HCEC 1CT (cell line): ENCODE results near the gene GLIS1.

Source experiments
- DNase-seq: peaks from one replicate; pipeline ENCODE4 v3.0.0-alpha.2; 2017

GLIS1 gene

GRCh38 chr1:53589043-53589887, 149.7 kb downstream of the GLIS1 start:
- DNase-seq: no peak

DNA sequence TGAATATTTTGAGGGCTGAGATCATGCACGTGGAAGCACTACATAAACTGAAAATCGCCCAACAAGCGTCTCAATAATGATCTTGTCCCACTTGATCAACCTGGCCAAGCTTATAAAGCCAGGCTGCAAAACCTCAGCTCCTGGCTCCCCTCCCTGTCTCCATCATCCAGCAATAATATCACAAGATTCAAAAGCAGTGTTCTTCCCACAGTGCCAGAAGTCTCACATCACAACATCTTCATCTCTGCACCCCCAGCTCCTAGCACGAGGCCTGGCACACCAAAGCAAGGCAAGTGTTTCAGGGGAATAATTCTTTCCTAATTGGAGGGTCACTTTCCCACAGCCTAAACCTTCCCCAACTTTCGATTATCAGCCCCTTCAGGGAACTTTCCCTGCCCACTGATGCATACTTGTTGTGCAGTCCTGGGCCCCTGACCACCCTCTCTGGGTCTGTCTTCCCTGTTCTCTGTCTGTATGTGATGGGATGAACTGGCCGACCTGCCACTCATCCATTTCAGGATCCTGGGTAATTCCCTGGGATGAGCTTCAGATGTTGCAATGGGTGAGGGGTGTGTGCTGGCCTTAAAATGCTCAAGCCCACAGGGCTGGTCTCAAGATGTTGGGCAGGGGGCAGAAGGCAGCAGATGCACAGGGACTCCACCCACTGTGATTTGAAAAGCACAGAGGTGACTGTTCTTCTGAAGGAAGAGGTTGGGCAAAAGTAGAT, 150.7 kb downstream of the GLIS1 start:
- DNase-seq: no peak

- DNase-seq: no peak
Measured at GRCh38 chr1:53587252-53587988, 151.5 kb downstream of the GLIS1 start.

GRCh38 chr1:53586765-53587164, 152.2 kb downstream of the GLIS1 start:
- DNase-seq: no peak

GRCh38 chr1:53585565-53585964, 153.4 kb downstream of the GLIS1 start:
- DNase-seq: no peak

GRCh38 chr1:53585129-53585528, 153.8 kb downstream of the GLIS1 start:
- peak; percentile 70 for DNase-seq

DNA sequence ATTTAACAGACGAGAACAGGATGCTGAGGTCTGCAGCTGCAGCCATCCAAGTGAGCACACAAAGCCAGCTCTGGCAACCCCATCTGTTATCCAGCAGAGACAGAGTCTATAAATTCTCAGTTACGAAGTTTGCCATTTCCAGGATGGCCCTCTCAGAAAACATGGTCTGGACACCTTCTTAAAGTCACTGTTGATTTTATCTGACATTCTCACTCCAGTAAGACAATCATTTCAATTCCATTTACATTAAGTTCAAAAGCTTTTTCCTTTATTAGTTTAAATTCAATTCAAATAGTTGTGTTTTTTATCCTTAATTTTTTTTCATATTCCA, 154.2 kb downstream of the GLIS1 start:
- DNase-seq: no peak

DNA sequence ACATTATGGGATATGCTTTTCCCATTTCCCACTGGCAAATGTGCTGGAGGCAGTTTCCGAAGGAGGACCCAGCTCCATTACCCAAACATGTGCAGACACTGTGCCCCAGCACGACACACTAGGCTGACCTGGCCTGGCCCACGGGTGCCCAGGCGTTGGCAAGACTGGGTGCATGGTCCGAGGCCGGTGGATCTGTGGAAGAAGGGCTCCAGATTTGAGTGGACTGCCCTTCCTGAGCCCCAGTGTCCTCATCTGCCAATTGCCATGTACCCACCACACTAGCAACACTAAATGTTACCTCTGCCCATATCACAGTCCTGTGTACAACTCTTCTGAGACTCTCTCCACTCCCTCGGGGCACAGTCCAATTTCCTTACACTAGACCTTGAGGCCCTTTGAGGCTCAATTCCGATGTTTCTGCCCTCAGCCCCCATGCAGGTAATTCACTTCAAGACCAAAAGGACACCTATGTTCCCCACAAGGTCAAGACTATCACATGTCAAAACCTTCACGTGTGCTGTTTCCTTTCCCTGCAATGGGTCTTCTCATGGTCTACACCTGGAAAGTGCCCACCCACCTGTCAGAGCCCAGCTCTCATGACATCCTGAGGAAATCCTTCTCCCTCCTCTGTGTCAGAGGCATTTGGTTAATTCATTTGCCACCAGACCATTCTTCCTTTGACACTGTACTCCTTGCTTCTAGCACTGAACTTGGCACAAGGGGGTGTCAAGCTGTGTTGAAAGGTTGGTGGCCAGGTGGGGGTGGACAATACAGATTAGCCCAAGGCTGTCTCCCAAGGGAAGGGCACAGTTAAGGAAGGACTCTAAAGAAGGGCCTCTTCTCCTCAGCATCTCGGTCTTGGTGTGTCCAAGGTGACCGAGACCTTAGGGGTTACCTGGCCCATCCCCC, 154.8 kb downstream of the GLIS1 start:
- DNase-seq: no peak

DNA sequence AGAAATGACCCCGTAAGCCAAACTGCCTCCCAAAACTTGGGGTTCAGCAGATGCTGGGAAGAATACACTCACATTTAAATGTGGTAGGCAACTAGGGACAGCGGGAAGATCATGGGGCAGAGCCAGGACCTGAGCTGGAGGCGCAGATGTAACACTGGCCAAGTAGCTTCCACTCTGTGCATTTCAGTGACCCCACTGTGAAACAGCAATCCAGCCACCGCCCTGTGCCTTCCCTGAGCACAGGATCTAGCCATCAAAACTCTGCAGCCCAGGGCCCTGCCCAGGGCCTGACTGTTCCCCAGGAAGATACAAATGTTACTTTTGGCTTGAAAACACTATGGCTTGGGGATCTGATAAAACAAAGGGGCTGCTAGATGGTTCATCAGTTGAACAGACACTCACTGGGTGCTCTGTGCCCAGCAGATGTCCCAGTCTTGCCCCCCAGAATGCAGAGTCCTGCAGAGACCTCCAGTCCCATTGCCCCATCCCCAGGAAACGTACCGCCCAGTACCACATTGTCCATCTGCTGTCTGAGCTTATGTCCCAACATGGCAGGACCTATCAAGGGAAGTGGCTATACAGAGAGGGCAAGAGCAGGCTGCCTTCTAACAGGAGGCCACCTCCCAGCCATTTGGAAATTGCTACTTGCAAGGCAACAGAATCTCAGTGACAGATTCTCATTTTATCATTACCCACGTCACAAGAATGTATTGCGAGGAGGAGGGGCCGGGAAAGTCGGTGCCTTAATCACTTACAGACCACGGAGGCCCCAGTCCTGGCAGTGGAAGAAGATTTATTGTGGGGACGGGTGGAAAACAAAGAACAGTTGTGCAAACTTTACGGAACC, 155.7 kb downstream of the GLIS1 start:
- no peak for DNase-seq

GRCh38 chr1:53582211-53583020, 156.5 kb downstream of the GLIS1 start:
- no peak for DNase-seq

- DNase-seq: no peak
Measured at GRCh38 chr1:53581476-53581875, 157.5 kb downstream of the GLIS1 start.

- DNase-seq: no peak
Measured at GRCh38 chr1:53580739-53581475, 158.1 kb downstream of the GLIS1 start.

DNA sequence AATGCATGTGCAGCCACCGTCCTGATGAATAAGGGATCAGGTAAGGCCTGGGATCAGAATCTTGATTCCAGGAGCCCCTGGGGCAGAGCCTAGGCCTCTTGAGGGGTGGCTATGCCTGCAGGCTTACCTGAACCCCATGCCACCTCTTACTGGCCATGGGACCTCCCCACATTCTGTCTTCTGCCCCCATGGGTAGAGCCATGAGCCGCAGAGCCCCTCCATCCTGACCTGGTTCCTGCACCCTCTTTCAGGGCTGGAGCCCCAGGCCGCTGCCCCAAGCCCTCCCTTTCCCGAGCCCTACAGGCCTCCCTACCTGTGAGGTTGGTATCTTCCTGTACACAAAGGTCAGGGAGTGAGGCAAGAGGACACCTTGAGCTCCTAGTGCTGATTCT, 159.0 kb downstream of the GLIS1 start:
- no peak for DNase-seq

GRCh38 chr1:53579221-53580008, 159.5 kb downstream of the GLIS1 start:
- no peak for DNase-seq

GRCh38 chr1:53578358-53578757, 160.6 kb downstream of the GLIS1 start:
- no peak for DNase-seq

DNA sequence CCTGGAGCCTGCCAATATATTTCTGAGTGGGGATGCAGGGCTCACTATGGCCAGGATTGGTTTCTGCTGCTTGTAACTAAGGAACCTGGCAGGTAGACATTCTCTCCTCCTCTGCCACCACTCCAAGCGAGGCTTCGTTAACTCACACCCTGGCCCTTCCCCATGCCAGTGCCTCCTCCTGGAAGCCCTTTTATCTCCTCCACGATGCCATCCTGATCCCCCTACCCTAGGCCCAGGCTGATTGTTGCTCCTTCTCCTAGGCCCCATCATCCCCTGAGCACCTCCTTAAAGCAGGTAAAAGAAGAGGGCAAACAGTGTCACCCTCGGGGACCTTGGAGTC, 161.2 kb downstream of the GLIS1 start:
- no peak for DNase-seq

DNA sequence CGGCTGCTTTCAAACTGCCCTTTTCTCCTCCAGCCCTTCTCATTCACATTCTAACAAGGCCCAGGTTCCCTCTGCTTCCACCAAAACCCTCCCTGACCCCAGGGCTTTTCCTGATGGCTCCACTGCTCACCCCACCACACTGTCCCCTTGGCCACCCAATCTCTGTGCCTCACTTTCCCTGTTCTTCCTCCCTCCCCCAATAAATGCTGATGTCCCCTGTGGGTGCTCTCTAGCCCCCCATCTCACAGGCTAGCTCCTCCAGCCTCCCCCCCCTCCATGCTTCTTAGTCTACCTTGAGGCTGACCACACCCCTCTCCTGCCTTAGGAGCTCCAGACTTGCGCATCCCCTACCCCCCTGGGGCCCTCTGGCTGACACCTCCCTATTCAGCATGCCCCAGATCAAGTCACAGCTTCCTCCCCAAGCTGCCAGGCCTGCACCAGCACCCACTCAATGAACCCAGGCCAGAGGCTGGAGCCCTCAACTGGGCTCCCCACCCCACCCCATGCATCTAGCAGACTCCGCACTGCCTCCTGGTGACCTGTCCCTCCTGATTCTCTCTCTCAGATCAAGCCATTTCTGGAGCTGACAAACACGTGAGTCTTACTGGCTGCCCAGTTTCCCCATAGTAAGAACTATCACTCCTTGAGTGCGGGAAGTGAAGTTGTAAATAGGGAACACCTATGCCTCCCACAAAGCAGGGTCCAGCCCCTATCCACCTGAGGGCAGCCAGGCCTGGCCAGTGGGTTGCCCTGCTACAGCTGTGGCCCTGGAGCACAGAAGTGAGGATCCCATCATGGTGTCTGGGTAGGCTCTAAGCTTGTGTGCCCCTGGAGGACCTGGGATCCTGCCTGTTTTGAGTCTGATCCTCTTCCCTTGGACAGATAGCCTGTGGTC, 161.9 kb downstream of the GLIS1 start:
- no peak for DNase-seq

- DNase-seq: no peak
Measured at GRCh38 chr1:53576381-53576801, 162.6 kb downstream of the GLIS1 start.
